ENCODE measurements around the gene ZNF253. TPM values are rescaled to one million over a fixed set of nuclear protein-coding genes. Genes with fewer than 3 reads are reported as not detected.

Gene ZNF253
- total and polyA plus RNA-seq, 9 of the 15 experiments (the other 6 are each of a cell fraction or from before 2014, with no cell fraction given) = 4.0 to 14.4 (median 7.5) TPM

DNA sequence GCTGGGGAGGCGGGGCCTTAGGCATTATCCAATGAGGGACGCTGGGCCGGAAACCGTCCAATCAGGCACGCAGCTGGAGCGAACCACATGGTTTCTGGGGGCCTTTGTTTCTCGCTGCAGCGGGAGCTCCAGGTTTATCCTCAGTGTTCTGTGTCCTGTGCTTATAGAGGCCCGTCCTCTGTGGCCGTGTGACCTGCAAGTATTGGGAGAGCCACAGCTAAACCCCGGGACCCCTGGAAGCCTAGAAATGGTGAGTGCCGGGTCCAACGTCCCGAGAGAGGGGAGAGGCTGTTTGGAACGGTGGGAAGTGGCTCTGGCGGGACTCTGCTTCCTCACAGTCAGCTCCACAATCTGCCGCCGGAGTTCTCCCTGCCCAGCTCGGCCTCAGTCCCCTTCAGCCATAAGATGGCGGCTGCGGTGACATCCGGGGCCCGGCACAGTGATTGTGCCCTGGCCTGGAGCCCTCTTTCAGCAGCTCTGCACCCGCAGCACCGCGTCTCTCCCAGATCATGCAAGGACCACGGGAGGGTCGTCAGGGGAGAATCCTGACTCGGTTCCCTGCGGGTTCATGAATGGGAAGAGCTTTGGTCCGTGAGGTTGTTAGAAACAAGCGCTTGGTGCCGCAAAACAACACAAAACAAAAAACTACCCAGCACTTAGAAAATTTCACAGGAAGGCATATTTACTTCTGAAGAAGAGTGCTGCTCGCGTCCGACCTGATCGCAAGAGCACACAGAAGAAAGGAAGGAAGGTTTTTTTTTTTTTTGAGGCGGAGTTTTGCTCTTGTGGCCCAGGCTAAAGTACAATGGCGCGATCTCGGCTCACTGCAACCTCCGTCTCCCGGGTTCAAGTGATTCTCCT, at the start of gene ZNF253 (continued):
- TF ChIP-seq RAD21 (CRISPR knock-in tag; conservative IDR thresholded peaks at IDR 0.05 in 1 of 2, IDR thresholded peaks at IDR 0.05 in 1 of 2) (peak in 1 of 2 experiments; percentile 20; a peak in 1 of 4 replicates), CTCFL (IDR thresholded peaks at IDR 0.05; ENCODE audit: borderline replicate concordance, insufficient read depth, low read depth, low read length, poor library complexity, severe bottlenecking) (peak; percentile 28), PREB (CRISPR knock-in tag; IDR thresholded peaks at IDR 0.05) (no peak), PURB (CRISPR knock-in tag; IDR thresholded peaks at IDR 0.05; ENCODE audit: low read depth) (no peak), ZNF282 (CRISPR knock-in tag; IDR thresholded peaks at IDR 0.05) (no peak), ZC3H11A (IDR thresholded peaks at IDR 0.05; ENCODE audit: low read depth, low read length) (no peak), TBL1XR1 (IDR thresholded peaks at IDR 0.05; ENCODE audit: low read length in 2 of 2) (no peak; a peak in 1 of 4 replicates), U2AF2 (optimal IDR thresholded peaks at IDR 0.05; ENCODE audit: low read depth, low read length) (no peak), THRA (IDR thresholded peaks at IDR 0.05) (no peak), C11orf30 (IDR thresholded peaks at IDR 0.05; ENCODE audit: low read depth) (no peak)
- TF ChIP-seq, protein P1, sequence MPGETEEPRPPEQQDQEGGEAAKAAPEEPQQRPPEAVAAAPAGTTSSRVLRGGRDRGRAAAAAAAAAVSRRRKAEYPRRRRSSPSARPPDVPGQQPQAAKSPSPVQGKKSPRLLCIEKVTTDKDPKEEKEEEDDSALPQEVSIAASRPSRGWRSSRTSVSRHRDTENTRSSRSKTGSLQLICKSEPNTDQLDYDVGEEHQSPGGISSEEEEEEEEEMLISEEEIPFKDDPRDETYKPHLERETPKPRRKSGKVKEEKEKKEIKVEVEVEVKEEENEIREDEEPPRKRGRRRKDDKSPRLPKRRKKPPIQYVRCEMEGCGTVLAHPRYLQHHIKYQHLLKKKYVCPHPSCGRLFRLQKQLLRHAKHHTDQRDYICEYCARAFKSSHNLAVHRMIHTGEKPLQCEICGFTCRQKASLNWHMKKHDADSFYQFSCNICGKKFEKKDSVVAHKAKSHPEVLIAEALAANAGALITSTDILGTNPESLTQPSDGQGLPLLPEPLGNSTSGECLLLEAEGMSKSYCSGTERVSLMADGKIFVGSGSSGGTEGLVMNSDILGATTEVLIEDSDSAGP (CRISPR knock-in tag; IDR thresholded peaks at IDR 0.05) = no peak

All from K562 (cell line).